Heart right ventricle (tissue), 16 donors: ENCODE results near the gene SCFD1. TPM values are rescaled to one million over a fixed set of nuclear protein-coding genes. Genes with fewer than 3 reads are reported as not detected.
"Not testable (repeated sequence)": the region's sequence is repeated elsewhere in the genome, so short reads cannot be mapped to it uniquely, and the experiment has no call there.

ENCODE experiments used
- ATAC-seq, 8 donors: fragments of 200-7000 bp; cut with Tn5 transposase; one replicate each; pipeline ENCODE4 v1.9.1; 2020; ENCODE audit warnings: mild to moderate bottlenecking in 8 of 8, moderate library complexity in 8 of 8, moderate number of reproducible peaks in 1 of 8
- DNase-seq, 2 donors: peaks; one replicate each; pipeline ENCODE4 v3.0.0-alpha.2; 2020
- H3K27ac ChIP-seq, 10 donors: fragments of 200-600 bp; sonication (generic) in 2 of 10; one replicate each; pipeline versions ENCODE4 v1.5.0 to v1.8.0; 2020 to 2022; ENCODE audit warnings: mild to moderate bottlenecking in 3 of 10
- H3K27me3 ChIP-seq, 7 donors: fragments of 200-600 bp; one replicate each; pipeline ENCODE4 v1.8.0; 2021 to 2022; ENCODE audit warnings: mild to moderate bottlenecking in 2 of 7
- H3K36me3 ChIP-seq, 9 donors: fragments of 200-600 bp; sonication (generic) in 1 of 9; one replicate each; pipeline versions ENCODE4 v1.5.0 to v1.8.0; 2020 to 2022; ENCODE audit warnings: mild to moderate bottlenecking in 2 of 9
- H3K4me1 ChIP-seq, 9 donors: fragments of 200-600 bp; sonication (generic) in 1 of 9; one replicate each; pipeline versions ENCODE4 v1.5.0 to v1.8.0; 2020 to 2022; ENCODE audit warnings: mild to moderate bottlenecking in 4 of 9
- H3K4me3 ChIP-seq, 10 donors: fragments of 200-600 bp; sonication (generic) in 2 of 10; one replicate each; pipeline versions ENCODE4 v1.5.0 to v1.8.0; 2020 to 2022; ENCODE audit warnings: mild to moderate bottlenecking in 7 of 10, moderate library complexity in 2 of 10
- H3K9me3 ChIP-seq, 11 donors: fragments of 200-600 bp in 10 of 11; sonication (generic) in 2 of 11; one replicate each; pipeline versions ENCODE4 v1.5.0 to v1.8.0; 2013 to 2022; ENCODE audit warnings: mild to moderate bottlenecking in 2 of 11, control low read depth in 1 of 11, moderate library complexity in 1 of 11
- WGBS, 2 donors: extraction: QIAGEN DNeasy Blood & Tissue Kit; methylation state at CpG; one replicate each; pipeline ENCODE4 v1.1.7; 2013; ENCODE audit warnings: inconsistent platforms in 1 of 2; 5-methylcytosine and 5-hydroxymethylcytosine counted together
- intact Hi-C, 10 donors: fragments of 100-400 bp; cut with DNase I; formaldehyde crosslinking; loops; one replicate each; pipeline versions ENCODE4 v1.11.1 to v1.14.2; 2022
- polyA plus RNA-seq, 2 donors: library from polyadenylated mRNA; stranded (reverse); fragments of 200-250 nt; gene quantifications; one replicate each; pipeline ENCODE4 v1.2.3, GENCODE V29; 2013
- total RNA-seq, 10 donors: library from RNA; stranded (reverse); fragmentation: NEBNext Ultra II Directional in 3 of 10; extraction: Animal tissue kit (Norgen Biotek cat#: 25700) in 3 of 10; gene quantifications; one replicate each; pipeline versions ENCODE4 v1.2.1 to v1.2.4, GENCODE V29; 2021 to 2023
- TF ChIP-seq, protein P1 (sequence below), 9 donors: fragments of 200-600 bp; sonication (generic) in 2 of 9; IDR thresholded peaks; one replicate each; pipeline versions ENCODE4 v1.5.0 to v1.8.0; 2021 to 2022; ENCODE audit warnings: antibody characterized with exemption in 9 of 9, mild to moderate bottlenecking in 5 of 9, moderate library complexity in 1 of 9
- donor health status: Arrhythmogenic right ventricular cardiomyopathy.
- donor health status: ischemic (EF 13 %, LVEDD 7.1; RV severe dilation, severe dysfunction).
- donor health status: healthy with polysubstance abuse.
- donor health status: DM: no; HTN: yes; CAD: no.
- donor health status: DM: no; HTN: no; CAD: no.
- donor health status: ischemic (EF 25% LVEDD 6.9; RV normal size, moderate dysfunction).
- donor health status: ischemic (EF 25% LVEDD 5.7; RV mildly dilated, moderate dysfunction).
- donor health status: healthy.
- donor health status: DM: yes; HTN: yes; CAD: no.
- donor health status: Ischemic cardiomyopathy.
- donor health status: ischemic (EF 35%, LVEDD 5.7; RV mildly dilated, moderate dysfunction).
- donor health status: nonischemic (EF 11% LVEDD 7.7; RV severe dilation, severe dysfunction).
- donor health status: DM: yes; HTN: yes; CAD: no.
- donor health status: PGD.
- donor health status: ischemic (EF 29% LVEDD 5.4; RV normal size, mild dysfunction).
- donor health status: nonischemic (EF 23%, LVEDD 6.1; RV moderate dilation, normal function).

SCFD1 gene
- total and polyA plus RNA-seq, 12 donors = 40.1 to 98.6 (median 47.1) TPM

DNA sequence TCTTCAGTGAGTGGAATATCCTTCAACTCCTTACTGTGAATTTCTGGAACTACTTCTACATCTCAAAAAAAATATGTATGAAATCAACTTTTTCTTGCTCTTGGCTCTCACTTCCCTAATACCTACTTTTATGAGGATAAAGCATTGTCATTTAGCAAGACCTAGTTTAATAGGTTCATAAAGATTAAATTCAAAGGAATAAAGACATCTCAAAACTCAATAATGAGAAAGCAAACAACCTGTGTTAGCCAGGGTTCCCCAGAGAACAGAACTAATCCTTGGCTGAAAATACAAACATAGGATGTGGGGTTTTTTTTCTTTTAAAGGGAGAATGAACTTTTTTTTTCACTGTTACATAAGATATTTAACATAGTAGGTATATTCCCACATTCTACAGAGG, 57.9 kb downstream of the SCFD1 start:
- TF ChIP-seq, protein P1, sequence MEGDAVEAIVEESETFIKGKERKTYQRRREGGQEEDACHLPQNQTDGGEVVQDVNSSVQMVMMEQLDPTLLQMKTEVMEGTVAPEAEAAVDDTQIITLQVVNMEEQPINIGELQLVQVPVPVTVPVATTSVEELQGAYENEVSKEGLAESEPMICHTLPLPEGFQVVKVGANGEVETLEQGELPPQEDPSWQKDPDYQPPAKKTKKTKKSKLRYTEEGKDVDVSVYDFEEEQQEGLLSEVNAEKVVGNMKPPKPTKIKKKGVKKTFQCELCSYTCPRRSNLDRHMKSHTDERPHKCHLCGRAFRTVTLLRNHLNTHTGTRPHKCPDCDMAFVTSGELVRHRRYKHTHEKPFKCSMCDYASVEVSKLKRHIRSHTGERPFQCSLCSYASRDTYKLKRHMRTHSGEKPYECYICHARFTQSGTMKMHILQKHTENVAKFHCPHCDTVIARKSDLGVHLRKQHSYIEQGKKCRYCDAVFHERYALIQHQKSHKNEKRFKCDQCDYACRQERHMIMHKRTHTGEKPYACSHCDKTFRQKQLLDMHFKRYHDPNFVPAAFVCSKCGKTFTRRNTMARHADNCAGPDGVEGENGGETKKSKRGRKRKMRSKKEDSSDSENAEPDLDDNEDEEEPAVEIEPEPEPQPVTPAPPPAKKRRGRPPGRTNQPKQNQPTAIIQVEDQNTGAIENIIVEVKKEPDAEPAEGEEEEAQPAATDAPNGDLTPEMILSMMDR (IDR thresholded peaks at IDR 0.05) = no peak
- Histone ChIP-seq H3K9me3 (no peaks in the 10 kb centered on the region), H3K27ac (no peak overlapping the region), H3K4me1 (no peaks in the 10 kb centered on the region), H3K36me3 (peaks cover 0 to 89% (median 4%) of the 10 kb centered on the region in 9 donors), H3K27me3 (no peaks in the 10 kb centered on the region), H3K4me3 (no peak overlapping the region)
- no peak for ATAC-seq
- intact Hi-C loops = no loop called here
- DNase-seq = no peak

GRCh38 chr14:30680776-30681175, 58.7 kb downstream of the SCFD1 start:
- not testable (repeated sequence) for ATAC-seq

DNA sequence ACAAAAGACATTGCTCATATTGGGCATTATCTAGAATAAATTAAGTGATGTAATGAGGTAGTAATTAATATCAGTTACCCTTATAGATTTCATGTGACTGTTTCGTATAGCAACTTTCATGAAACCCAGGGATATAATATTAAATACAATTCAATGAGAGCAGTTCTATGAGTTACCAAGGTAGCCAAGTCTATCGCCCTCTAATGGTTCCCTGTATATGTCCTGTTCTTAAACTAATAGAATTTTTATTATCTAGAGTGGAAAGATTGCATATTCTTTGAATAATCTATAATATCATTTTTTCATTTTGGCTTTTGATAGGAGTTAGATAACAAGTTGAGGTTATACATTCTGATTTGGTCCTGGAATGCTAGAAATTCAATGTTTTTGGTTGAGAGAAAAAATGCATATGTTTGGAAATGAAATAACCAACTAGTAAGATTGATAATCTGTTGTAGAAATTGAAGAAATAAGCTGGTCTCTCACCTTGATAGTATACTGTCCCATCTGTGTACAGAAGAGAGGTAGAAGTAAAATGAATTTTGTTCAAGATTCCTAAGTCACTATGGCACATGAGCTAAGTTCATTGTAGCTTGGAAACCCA, 59.7 kb downstream of the SCFD1 start:
- Histone ChIP-seq H3K27me3 (no peaks in the 10 kb centered on the region), H3K27ac (no peak overlapping the region), H3K36me3 (peaks cover 0 to 70% (median 4%) of the 10 kb centered on the region in 9 donors), H3K9me3 (no peaks in the 10 kb centered on the region), H3K4me3 (no peak overlapping the region), H3K4me1 (no peaks in the 10 kb centered on the region)
- TF ChIP-seq, protein P1 (IDR thresholded peaks at IDR 0.05) = peak in 6 of 9 donors; percentile 19 to 43 (median 27)
- DNase-seq (no peak), ATAC-seq (no peak)
- WGBS, 2 donors = 93 to 98% methylated on average over 2 of the region's 2 CpGs
- intact Hi-C loops = no loop called here

More at GRCh38 chr14:30680776-30681175, 58.7 kb downstream of the SCFD1 start:
- H3K27ac ChIP-seq, H3K27me3 ChIP-seq, H3K4me3 ChIP-seq, DNase-seq, H3K9me3 ChIP-seq, H3K4me1 ChIP-seq, intact Hi-C loops: not testable (repeated sequence)
- WGBS, 2 donors = 96 to 98% methylated on average over 5 of the region's 5 CpGs
- H3K36me3 ChIP-seq = peaks cover 0 to 81% (median 4%) of the 10 kb centered on the region in 9 donors

- ATAC-seq, H3K27me3 ChIP-seq, intact Hi-C loops, H3K4me1 ChIP-seq, H3K9me3 ChIP-seq: not testable (repeated sequence)
- WGBS, 2 donors = 35 to 47% methylated on average over 17 to 20 of the region's 28 CpGs
- peaks cover 0 to 22% (median 5%) of the 10 kb centered on the region in 9 donors for H3K36me3 ChIP-seq
- peak overlapping the region in 7 of 10 donors; percentile 5 to 49 (median 40) for H3K4me3 ChIP-seq
- peak in 1 of 2 donors; percentile 12 for DNase-seq
- peak overlapping the region in 4 of 10 donors; percentile 6 to 49 (median 17) for H3K27ac ChIP-seq
- TF ChIP-seq, protein P1 (IDR thresholded peaks at IDR 0.05) = peak in 6 of 9 donors; percentile 5 to 47 (median 35)
Measured at GRCh38 chr14:30690487-30691355, 68.6 kb downstream of the SCFD1 start.
